HG02610 (cell line): ENCODE results near the gene IQGAP1.
"Not testable (repeated sequence)": the region's sequence is repeated elsewhere in the genome, so short reads cannot be mapped to it uniquely, and the experiment has no call there.

ENCODE experiments used
- ATAC-seq: cut with Tn5 transposase; IDR thresholded peaks from one replicate; pipeline ENCODE4 v1.9.1; 2021; ENCODE audit warnings: mild to moderate bottlenecking, moderate library complexity; ENCODE audit not compliant: unreplicated experiment

Gene IQGAP1

DNA sequence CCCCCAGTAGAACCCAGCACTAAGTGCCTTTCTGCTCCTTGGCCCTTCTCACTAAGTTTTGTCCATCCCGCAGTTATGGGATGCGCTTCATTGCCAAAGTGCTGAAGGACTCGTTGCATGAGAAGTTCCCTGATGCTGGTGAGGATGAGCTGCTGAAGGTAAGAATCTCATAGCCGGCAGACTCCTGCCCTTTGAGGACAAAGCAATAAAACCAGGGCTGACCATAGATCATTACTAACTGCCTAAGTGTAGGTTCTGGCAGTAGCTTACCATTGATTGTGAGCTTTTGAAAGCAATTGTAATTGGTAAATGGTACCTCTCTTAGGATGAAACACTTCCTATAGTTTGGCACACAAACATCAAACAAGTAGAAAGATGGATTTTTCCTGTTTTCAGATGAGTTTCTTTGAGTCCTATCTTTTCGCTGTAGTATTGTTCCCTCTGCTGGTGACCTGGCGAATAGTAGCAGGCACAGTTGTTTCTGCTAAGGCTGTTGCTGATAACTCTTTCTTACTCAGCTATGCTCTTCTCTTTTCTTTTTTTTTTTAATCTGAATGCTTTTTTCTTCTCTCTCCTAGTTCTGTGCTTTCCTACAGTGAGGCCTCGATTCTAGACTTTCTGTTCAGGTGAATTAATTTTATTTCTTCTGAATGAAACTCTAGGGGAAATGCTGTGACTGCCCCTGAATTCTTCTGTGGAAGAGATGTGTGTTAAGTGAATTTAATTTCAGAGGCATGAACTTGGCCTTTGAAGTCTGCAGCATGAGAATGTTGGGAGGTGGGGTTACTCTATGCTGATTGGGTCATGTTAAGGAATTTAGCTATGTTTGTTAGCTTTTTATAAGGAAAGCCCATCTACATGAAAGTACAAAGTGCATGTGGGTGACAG, 94.3 kb downstream of the IQGAP1 start:
- ATAC-seq = no peak

GRCh38 chr15:90483012-90483307, 94.9 kb downstream of the IQGAP1 start:
- no peak for ATAC-seq

GRCh38 chr15:90483637-90484036, 95.6 kb downstream of the IQGAP1 start:
- no peak for ATAC-seq

- no peak for ATAC-seq
These were observed 99.1 kb downstream of the IQGAP1 start for GRCh38 chr15:90487186-90487585.

DNA sequence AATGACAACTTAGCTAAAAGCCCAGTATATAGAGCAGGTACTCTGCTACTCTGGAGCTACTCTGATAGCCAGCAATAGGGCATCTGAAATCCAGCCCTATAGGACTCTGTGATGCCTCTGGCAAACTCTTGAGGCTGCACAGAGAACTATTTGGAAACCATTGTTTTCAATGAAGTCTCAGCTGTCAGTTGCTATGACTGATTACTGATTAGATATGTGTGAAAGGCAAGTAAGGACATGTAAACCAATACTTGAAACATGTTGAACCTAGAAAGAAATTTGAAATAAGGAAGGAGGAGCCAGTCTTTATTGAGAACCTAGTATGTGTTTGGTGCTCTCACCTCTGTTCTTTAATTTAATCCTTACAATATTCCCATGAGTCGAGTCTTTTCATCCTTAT, 101.5 kb downstream of the IQGAP1 start:
- no peak for ATAC-seq

GRCh38 chr15:90489944-90490343, 101.9 kb downstream of the IQGAP1 start:
- no peak for ATAC-seq

DNA sequence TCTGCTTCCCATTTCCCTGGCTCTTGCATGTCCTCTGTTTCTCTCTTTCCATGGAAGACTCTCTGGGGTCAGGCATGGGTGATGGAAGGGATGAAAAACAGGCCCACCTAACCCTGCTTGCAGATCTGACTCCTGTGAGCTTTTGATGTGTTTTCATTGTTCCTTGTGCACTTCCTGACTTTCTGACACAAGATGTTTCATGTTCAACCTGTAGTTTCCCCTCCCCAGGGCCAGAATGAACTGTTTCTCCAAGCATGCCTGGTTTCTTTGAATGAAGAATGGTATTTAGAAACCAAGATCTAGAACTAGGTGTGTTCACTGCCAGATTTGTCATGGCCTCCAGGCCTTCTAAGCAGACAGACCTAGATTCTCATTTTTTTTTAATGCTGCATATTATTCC, 105.6 kb downstream of the IQGAP1 start:
- no peak for ATAC-seq

DNA sequence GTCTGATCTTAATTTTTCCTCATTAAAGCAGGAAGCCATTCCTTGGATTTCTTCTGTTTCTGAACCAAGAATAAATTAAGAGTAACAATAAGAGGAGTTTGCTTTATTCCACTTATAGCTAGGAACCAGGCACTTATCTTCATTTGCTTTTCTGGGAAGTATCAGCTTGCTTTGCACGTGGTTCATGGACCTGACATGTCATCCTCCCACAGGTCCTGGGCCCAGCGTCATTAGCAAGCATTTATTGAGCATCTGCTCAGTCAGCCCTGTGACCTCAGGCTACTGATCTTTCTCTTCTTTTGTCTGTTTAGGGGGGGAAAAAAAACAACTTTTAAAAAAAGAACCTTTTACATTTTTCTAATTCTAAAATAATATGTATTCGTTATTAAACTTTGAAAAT, 107.0 kb downstream of the IQGAP1 start:
- ATAC-seq = no peak

DNA sequence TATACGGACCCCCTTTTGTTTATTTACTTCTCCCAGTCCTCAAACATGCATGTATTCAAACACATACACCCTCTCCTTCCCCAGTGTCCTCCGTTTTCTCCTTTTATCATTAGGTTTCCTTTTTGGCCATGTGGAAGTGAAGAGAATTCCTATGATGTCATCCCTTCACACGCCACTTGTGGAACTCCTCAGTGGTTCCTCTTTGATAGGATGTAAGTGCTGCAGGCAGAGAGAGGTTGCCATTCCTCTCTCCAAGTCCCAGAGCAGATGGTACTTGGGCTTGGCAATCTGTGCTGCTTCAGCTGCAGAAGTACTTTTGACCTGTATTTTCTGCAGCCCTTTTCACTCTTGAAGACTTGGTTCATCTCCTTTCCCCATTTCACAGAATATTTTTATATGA, 108.7 kb downstream of the IQGAP1 start:
- ATAC-seq = no peak

DNA sequence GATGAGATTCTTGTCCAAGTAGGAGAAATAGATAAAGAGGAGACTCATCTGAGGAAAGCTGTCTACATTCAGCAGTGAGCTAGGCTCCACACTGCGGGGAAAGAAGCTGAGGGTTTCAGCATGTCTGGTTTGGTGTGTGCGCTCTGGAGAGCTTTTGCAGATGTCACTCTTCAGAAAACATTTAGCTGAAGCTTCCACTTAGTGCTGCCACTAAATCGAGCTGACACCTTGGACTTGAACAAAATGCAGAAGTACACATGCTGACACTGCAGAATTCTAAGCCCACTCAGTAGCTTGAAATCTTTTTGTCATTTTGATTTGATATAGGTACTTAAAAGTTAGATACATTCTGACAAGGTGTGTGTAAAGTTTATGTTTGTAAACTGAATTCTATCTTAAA, 109.3 kb downstream of the IQGAP1 start:
- no peak for ATAC-seq

- no peak for ATAC-seq
These were observed 109.9 kb downstream of the IQGAP1 start for GRCh38 chr15:90497912-90498311.

GRCh38 chr15:90500171-90500570, 112.1 kb downstream of the IQGAP1 start:
- no peak for ATAC-seq

GRCh38 chr15:90501898-90502297, 113.9 kb downstream of the IQGAP1 start:
- no peak for ATAC-seq

DNA sequence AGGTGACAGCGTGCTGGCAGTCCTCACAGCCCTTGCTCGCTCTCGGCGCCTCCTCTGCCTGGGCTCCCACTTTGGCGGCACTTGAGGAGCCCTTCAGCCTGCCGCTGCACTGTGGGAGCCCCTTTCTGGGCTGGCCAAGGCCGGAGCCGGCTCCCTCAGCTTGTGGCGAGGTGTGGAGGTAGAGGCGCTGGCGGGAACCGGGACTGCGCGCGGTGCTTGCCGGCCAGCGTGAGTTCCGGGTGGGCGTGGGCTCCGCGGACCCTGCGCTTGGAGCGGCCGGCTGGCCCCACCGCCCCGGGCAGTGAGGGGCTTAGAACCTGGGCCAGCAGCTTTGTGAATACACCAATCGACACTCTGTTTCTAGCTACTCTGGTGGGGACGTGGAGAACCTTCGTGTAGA, 122.7 kb downstream of the IQGAP1 start:
- not testable (repeated sequence) for ATAC-seq

- ATAC-seq = not testable (repeated sequence)
These were observed 123.2 kb downstream of the IQGAP1 start for GRCh38 chr15:90511211-90511618.

- ATAC-seq = no peak
These were observed 124.2 kb downstream of the IQGAP1 start for GRCh38 chr15:90512276-90512675.

DNA sequence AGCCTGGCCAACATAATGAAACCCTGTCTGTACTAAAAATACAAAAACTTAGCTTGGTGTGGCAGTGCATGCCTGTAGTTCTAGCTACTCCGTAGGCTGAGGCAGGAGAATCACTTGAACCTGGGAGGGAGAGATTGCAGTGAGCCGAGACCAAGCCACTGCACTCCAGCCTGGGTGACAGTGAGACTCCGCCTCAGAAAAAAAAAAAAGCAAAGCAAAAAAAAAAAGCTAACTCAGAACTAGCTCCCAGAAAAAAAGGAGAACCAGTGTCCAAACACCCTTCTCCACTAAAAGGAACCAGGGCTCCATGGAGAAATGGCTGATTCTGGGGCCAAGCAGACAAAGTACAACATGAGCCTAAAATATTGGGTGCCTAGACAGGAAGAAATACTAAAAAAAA, 124.9 kb downstream of the IQGAP1 start:
- ATAC-seq = no peak

GRCh38 chr15:90513448-90513847, 125.4 kb downstream of the IQGAP1 start:
- ATAC-seq = no peak

DNA sequence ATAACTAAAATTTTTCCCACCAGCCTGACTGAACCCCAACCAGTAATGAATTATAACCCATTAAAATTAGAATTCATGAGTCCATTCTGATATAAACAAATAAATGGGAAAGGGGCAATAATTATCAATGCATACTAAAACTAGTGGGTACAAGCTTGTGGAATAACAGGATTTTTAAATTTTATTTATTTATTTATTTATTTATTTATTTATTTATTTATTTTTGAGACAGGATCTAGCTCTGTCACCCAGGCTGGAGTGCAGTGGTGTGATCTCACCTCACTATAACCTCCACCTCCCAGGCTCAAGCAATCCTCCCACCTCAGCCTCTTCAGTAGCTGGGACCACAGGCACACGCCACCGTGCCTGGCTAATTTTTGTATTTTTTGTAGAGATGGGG, 125.9 kb downstream of the IQGAP1 start:
- ATAC-seq = not testable (repeated sequence)

- ATAC-seq = no peak
These were observed 131.6 kb downstream of the IQGAP1 start for GRCh38 chr15:90519688-90520087.

DNA sequence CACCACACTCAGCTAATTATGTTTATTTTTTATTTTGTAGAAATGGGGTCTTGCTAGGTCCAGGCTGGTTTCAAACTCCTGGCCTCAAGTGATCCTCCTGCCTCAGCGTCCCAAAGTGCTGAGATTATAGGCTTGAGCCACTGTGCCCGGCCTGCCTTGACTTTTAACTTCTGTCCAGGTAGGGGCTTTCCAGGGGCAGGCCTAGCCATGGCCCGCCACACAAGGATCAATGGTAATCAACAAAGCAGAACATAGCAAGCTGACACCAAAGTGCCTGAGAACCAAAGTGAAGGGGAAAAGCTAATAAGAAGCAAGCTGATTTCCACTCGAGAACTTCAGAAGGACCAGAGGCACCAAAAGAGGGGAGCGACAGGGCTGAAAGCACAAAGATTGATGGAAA, 132.3 kb downstream of the IQGAP1 start:
- ATAC-seq = no peak

- no peak for ATAC-seq
These were observed 135.3 kb downstream of the IQGAP1 start for GRCh38 chr15:90523373-90523772.
